NCI-H774 (cell line): ENCODE results near the gene CLRN1.

Experiments
- DNase-seq: peaks from one replicate; lab custom pipeline; 2025; lab: John Stamatoyannopoulos, UW

Gene CLRN1

DNA sequence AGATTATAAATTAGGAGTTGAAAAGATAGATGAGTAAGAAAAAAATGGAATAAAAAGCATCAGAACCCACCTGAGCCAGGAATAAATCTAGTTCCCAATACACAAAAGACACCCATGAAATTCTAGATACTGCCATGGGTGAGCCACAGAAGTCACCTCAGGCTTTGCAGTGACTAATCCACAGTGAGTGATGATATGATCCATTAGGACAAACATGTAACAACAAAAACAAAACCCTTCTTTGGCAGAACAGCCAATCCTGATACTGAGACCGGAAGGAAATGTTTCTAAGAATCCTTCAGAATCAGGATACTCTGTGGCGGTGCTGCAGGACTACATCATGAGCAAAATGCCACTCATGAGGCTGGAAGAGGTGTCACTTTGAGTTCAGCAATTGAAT lies 52.3 kb downstream of the CLRN1 start:
- no peak for DNase-seq

DNA sequence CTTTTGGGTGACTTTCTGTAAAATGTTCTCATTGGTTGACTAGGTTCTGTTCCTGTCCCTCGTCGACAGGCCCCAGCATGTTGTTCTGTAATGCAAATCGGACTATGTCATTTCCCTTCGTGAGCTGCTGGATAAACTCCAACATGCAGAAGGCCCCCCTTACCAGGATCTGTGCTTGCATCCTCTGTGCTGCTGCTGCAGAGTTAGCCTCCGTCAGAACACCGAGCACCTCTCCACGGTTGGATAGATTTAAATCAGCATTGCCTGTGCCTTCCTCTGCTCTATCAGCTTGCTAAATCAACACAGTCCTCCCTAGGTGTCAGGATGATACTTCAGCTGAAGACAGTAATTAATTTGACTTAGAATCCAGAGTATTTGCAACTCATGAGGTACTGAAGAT lies 54.6 kb downstream of the CLRN1 start:
- no peak for DNase-seq

DNA sequence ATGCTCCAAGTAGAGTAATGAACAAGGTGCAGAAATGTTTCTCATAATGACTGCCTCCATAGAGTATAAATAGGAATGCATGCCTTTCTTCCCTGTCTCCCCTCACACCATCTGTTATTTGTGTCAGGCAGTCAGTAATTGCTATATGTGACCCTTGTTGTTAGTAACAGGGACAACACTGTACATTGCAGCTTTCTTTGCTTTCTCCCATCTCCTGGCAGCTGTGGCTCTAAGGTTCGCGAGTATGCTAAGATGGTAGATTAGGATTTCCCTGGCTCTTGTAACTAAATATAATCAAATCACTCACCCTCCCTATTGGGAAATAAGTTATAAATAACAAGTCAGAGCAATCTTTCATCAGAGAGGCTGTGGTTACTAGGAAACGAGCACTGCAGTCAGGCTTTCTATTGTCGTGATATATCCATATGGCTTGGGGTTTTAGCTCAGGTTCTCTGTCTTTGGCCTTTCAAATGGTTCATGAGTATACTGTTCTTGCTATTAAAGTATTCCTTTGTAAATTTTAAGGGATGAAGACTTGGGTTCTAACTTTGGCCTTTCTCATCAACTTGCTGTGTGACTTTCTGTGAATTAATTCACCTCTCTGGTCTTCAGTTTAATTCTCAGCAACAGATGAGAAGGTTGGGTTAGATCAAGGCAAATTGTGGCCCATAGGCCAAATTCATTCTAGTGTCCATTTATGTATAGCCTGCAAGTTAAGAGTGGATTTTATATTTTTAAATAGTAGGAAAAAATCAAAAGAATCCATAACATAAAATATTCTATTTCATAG lies 59.2 kb downstream of the CLRN1 start:
- DNase-seq = no peak

DNA sequence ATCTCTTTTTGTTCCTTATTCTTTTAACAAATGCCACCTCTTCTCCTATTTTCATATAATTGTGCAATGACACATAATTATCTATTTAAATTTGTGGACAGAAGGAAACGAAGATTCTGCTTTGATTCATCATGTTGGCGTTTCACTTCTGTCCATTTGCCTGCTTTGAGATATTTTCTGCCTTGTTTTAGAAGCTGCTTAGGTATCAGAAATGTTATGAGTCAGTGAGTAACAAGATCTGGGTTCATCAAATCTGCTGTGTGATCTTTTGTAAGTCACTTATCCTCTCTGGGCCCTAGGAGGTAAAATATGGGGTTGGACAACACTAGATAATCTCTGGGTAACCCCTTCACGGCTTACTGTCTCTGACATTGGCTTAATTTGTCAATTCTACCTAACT lies 60.0 kb downstream of the CLRN1 start:
- DNase-seq = no peak

DNA sequence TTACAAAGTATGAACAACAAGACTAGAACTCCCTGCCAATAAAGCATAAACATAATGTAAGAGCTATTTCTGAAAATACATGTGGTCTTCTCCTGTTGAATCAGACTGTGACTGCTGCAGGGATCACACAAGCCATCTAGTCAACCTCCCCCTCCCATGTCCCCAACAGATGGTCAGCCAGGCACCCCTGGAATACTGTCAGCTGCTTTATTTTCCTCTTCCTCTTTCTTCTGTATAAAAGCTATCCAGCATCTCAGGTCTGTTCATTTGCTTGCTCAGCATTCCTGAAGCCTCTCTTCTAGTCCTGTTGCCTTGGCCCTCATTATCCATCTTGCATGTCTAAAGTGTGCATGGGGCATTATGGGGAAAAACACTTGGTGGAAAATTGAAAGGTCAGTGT lies 60.8 kb downstream of the CLRN1 start:
- no peak for DNase-seq

DNA sequence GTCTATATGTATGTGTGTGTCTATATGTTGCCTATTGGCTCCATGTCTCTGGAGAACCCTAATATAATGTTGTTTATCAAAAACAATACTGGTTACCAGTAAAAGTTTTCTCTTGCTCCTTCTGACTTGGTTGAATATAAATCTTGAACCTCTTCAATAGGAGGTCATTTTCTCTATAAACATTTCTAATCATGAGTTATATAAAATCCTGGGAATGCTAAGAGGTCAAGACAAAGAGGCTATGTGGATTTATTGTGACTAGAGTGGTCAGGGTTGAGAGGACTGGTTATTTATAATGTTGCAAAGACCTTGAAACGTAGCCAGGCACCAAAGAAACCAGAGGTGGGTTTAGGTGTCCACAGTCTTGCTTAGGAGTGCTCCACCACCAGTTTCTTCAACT lies 66.1 kb downstream of the CLRN1 start:
- no peak for DNase-seq

DNA sequence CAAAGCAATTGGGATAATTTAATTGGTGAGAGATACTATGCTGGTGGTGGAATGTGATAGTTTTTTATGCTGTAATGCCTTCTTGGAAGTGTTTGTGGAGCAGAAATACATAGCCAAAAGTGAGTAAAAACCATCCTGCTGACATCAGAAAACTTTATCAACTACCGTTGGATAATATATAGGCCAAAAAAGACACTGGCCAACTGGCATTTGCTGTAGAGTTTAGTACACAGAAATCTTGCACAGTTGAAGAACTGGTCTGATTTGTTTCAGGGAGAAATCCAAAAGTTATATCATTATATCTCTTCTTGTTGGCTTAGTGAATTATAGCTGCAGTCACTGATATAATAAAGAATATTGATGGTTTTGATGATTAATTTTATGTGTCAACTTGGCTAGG lies 66.8 kb downstream of the CLRN1 start:
- DNase-seq = no peak

DNA sequence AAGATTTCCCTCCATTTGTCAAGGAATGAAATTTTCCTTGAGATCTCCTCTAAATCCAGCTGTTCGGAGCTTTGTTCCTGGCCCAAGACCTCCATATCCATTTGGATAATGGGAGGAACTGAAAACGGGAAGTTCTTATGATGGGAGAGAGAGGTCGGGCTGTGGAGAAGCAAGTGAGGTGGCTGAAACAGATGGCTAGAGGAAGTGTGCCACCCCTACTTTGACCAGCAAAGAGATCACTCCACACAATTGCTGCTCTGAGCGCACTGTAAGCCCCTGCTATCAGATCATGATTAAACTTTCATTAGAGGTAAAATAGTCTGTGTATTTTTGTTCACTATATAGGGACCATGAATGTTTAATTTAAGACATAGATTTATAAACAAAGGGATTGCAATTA lies 67.2 kb downstream of the CLRN1 start, which contains the start of gene MINDY4B:
Gene MINDY4B (minus strand): TSS at position 101 of the 400 bp plus-strand sequence. CDS start 0 bp downstream, at position 101.
- DNase-seq = no peak

DNA sequence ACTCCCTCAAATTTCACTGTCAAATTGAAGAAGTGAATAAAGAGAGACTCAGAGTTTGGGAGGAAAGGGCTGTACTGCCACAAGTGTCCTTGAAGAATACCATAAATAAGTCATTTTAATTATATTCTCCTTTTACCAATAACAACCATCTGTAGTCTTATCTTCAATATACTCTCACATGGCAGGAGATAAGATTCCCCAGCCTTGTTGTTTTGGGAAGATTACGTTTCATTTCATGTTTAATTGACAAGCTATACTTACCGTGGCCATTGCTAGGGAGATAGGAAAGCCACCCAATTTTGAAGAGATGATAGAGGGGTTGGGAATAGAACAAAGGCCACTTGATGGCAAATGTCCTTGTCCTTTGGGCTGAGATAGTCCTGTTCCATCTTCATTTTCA lies 69.5 kb downstream of the CLRN1 start:
- DNase-seq = no peak

DNA sequence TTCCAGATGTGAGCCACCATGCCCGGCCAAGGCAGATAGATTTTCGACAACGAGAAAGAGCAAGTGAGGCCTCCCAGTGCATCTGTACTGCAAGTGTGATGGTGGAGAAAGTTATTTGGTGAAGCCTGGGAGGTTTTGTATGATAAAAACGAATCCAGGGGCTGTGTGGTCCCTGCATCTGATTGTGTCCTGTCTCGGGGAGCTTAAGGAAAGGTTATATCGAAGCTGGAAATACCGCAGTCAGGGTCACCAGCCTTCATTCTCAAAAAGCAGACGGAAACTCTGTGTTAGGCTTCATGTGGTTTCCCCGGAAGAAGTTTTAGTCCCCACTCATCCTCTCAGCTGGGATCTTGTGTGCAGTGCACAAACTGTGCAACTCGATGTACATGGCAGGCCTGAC lies 70.7 kb downstream of the CLRN1 start:
- DNase-seq = no peak

DNA sequence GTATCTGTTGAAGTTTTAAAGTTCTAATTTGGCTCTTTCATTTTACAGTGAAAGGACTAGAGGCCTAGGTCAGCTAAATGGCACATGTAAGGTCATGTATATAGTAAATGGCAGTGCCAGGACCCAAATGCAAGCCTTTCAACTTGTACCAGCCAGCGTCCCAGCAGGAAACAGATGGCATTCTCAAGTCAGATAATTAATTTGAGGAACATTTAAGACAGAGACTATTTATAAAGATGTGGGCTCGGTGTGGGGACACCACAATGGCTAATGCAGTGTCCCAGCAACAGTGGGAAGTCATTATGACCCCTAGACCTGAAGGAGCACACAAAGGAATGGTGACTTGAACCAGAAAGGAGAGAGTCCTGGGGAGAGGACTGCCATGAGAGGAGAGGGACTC lies 73.4 kb downstream of the CLRN1 start:
- no peak for DNase-seq

DNA sequence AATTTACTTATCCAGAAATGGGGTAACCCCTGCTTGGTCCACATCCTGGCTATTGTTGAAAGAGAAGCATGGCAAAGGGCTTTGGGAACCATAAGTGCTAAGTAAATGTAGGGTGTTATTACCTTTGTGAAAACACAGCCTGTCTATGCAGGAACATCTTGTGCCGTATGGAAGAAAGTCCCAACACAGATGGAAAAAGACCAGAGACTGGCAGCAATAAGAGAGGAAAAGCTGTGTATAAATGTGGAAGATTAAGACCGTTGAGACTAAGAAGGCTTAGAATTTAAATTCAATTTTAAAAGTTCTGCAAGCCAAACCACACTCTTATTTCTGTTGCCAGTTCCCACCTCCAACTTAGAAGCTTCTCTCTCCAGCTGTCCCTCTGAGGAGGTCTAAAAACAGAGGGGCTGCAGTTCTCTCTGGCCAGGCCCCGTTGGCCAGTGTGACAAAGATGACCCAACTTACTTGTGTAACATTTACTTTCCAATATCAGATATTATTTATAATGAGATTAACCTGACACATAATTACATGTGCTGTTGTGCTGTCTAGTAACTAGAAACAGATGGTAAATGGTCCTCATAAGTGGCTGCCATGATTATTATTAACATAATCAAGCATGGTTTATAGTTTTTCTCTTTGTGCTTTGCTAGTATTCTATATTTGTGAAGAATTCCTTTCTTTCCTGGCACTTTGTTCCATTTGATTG lies 74.3 kb downstream of the CLRN1 start:
- DNase-seq = no peak

DNA sequence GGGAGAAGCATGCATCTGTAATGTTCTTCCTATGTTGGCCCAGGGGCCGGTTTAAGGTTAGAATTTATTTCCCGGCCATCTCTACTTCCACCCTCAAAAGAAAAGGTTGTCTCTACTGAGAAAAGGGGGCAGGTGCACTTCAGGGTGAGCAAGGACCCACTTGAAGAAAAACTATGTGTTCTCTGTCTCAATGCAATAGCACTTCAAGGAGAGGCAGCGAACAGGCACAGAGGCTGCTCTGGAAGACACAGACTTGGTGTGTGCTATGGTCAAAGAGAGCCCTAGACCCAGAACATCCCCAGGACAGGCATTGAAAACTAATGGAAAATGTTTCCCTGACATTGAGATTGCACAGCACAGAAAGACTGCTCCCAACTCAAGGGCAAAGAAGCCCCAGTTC lies 74.9 kb downstream of the CLRN1 start:
- no peak for DNase-seq

DNA sequence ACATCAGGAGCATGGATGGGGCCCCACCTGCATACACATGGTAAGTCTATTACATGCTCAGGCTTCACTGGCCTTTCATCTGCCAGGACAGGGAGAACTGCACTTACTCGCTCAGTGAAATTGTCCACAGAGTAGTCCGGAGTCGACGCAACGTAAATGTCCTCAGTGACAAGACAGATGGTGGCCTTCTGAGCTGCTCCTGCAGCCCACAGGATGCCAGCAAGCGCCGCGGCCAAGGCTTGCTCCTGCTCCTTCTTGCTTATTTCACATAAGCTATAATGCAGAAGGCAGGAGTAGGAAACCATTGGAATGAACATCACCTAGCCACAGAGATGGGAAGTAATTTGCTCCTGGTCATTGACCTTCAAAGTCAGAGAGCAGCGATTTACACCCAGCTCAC lies 81.7 kb downstream of the CLRN1 start:
- no peak for DNase-seq

DNA sequence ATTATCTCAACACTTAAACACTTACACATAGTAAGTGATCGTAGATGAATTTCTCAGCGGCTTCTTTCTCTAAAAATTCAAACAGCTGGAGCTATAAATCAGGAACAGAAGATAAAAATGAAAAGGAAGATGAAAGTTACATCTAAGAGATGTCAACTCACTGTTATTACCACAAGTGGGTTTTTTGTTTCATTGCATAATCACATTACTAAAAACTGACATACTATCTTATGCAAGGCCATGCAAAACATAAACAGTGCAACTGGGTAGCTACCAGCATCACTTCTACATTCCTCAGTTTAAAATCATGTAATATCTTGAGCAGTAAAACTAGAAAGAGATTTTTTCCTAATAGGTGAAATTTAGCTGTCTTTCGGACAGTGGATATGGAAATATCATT lies 82.2 kb downstream of the CLRN1 start:
- DNase-seq = no peak

DNA sequence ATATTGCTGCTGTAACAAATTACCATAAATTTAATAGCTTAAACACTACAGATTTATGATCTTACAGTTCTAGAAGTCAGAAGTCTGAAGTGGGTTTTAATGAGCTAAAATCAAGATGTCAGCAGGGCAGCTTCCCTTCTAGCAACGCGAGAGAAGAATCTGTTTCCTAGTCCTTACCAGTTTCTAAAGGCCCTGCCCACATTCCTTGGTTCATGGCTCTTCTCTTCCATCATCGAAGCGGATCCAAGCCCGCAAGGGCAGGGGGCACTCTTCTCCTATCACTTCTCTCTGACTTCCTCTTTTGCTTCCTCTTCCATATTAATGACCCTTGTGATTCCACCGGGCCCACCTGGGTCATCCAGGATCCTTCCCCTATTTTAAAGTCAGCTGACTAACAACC lies 83.4 kb downstream of the CLRN1 start:
- no peak for DNase-seq

DNA sequence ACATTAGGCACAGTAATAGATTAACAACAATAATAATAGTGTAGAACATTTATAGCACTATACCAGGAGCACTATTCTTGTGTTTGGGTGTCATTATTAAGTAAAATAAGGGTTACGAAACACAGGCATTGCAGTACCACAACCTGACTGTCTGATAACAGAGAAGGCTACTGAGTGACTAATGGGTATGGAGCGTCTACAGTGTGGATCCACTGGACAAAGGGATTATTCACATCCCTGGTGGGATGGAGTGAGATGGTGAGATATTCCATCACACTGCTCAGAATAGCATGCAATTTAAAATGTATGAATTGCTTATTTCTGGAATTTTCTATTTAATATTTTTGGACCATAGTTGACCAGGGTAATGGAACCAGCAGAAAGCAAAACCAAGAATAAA lies 85.5 kb downstream of the CLRN1 start:
- no peak for DNase-seq

DNA sequence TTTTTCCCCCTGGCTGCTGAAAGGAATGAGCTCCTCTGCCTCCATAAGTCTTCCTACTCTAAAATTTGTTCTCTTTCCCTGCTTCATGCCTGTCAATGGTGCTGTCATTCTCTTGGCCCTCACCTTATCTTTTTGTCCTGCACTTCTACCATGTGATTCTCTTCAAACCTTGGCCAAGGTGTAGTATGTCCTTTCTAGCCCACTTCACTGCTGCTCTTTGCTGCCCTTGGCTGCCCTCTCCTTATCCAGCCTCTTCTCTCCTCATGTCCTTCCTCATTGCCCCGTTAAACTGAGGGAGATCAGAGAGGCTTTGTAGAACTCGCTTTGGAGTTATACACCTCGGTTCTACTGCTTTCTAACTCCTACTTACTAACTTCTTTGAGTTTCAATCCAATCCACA lies 87.0 kb downstream of the CLRN1 start:
- no peak for DNase-seq

DNA sequence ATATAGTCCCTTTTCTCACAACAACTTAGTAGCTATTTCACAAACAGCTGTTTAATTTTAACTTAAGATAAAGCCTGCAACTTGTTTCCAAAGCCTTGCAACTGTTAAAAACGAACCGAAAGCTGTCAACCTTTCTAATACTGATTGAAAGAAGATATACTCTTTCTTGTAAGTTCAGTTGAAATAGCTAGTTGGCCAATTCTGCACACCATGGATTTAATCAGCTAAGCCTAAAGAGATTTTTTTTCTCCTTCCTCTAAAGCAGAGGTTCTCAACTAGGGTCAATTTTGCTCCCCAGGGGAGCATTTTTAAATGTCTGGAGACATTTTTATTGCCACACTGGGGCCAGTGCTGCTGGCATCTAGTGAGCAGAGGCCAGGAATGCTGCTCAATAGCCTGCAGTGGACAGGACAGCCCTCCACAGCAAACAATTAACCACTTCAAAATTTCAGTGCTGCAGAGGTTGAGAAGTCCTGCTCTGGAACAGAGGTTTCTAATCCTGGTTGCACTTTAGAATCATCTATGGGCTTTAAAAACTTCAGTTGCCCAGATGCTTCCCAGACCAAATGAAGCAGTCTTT lies 93.4 kb downstream of the CLRN1 start:
- DNase-seq = no peak

DNA sequence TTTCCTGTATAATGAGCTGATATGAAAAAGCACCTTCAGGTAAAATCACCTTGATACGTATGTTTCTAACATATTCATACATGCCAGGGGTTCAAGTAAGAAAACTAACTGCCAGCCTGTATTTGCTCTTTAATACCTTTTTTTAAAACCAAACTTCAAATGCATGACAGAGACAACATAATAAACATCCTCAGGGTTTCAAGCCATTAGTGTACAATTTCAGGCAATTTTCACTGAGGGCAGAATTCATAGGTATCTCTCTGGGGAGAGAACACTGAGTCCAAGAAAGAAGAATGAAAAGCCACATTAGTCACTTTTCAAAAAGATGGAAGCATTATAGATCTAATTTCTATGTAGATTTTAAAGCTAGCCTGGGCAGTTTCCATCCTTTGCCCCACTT lies 94.2 kb downstream of the CLRN1 start:
- DNase-seq = no peak

DNA sequence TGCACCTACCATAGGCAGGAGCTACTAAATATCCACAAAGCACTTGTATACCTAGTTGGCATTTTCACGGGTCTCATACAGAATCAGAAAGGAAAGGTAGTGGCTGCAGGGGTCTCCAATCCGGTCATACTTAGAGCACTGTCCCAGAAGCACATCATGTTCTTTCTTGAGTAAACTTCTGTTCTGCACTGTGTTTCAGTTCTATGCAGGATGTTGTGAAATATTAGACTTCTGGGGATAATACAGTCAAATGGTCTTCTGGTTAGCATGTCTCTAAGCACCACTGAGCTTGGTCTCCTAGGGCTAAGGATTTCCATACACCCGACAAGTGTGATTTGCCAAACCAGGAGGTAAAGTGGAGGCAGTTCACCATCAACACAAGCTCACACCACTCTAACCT lies 95.2 kb downstream of the CLRN1 start:
- DNase-seq = no peak

DNA sequence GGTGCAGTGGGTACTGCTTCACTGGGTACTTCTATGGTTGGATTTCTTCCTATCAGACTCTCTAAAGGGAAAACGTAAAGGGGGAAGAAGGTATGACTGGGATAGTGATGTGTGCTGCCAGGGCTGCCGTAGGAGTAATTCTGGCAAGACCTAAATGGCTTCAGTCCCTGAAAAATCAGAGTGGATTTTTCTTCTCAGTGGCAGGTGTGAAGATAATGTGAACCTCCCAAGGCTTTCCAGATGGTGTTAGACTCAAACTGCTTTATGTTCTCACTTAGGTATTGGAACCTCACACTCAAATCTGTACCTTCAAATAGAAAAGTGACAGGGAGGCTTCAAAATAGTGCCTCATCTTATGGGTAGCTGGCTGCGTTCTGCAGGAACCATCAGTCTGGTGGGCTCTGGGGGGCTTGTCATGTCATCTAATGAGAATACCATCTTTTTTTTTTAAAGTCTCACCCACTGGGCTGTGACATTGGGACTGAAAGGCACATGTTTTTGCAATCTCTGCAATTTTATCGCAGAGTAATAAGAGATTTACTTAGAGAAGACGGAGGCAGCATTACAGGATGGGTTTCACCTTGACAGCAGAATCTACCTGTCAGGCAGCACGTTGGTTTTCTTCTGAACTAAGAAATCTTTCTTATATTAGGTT lies 95.8 kb downstream of the CLRN1 start:
- DNase-seq = no peak
